Adrenal gland (tissue), 12 donors: ENCODE data around the gene SCN3B. TPM values are rescaled to one million over a fixed set of nuclear protein-coding genes. Genes with fewer than 3 reads are reported as not detected.

ENCODE experiments used
- DNase-seq, 7 donors: peaks; one replicate each; pipeline ENCODE4 v3.0.0-alpha.2; 2019 to 2020
- H3K27ac ChIP-seq, 5 donors: fragments of 200-600 bp; sonication (generic) in 4 of 5; 1 replicate in 3 of 5; 2 replicates in 2 of 5; pipeline versions ENCODE4 v1.5.1 to v1.8.0; 2016 to 2020; ENCODE audit warnings: mild to moderate bottlenecking in 1 of 5
- H3K27me3 ChIP-seq: fragments of 200-600 bp; 2 replicates; pipeline ENCODE4 v1.8.0; 2021
- H3K36me3 ChIP-seq, 2 donors: fragments of 200-600 bp; replicated peaks in 1 of 2; 1 replicate in 1 of 2; 2 replicates in 1 of 2; pipeline versions ENCODE4 v1.5.1 to v1.8.0; 2018 to 2022
- H3K4me1 ChIP-seq, 2 donors: fragments of 200-600 bp; replicated peaks in 1 of 2; 1 replicate in 1 of 2; 2 replicates in 1 of 2; pipeline versions ENCODE4 v1.5.1 to v1.8.0; 2018 to 2021
- H3K4me3 ChIP-seq, 4 donors: fragments of 200-600 bp; sonication (generic) in 3 of 4; one replicate each; pipeline ENCODE4 v1.5.1; 2016 to 2018
- H3K9me3 ChIP-seq, 3 donors: fragments of 200-600 bp; sonication (generic) in 1 of 3; replicated peaks in 1 of 3; 1 replicate in 2 of 3; 2 replicates in 1 of 3; pipeline versions ENCODE4 v1.5.1 to v1.8.0; 2016 to 2021
- CTCF ChIP-seq, 6 experiments: fragments of 450-650 bp in 4 of 6; fragments of 200-600 bp in 2 of 6; sonication (generic) in 1 of 6; IDR thresholded peaks; 1 replicate in 5 of 6; 2 replicates in 1 of 6; pipeline versions ENCODE4 v1.5.1 to v1.8.0; 2016 to 2021; ENCODE audit warnings: antibody characterized with exemption in 6 of 6, mild to moderate bottlenecking in 2 of 6, moderate library complexity in 1 of 6
- POLR2A ChIP-seq, 2 donors: fragments of 450-650 bp; IDR thresholded peaks; one replicate each; pipeline ENCODE4 v1.6.1; 2017; ENCODE audit warnings: antibody characterized with exemption in 2 of 2, mild to moderate bottlenecking in 2 of 2, moderate library complexity in 1 of 2
- WGBS, 4 donors: extraction: QIAGEN DNeasy Blood & Tissue Kit in 2 of 4; methylation state at CpG; one replicate each; pipeline versions ENCODE4 v1.1.5 to v1.1.7; 2013 to 2017; 5-methylcytosine and 5-hydroxymethylcytosine counted together
- intact Hi-C, 2 donors: fragments of 100-400 bp; cut with DNase I; formaldehyde crosslinking; loops; one replicate each; pipeline versions ENCODE4 v1.14.1 to v1.15.0; 2022 to 2023
- polyA plus RNA-seq, 3 donors: library from polyadenylated mRNA; stranded (reverse); fragments of 200-250 nt in 2 of 3; fragments of 350-450 nt in 1 of 3; fragmentation: Illumina TruSeq in 1 of 3; extraction: RNeasy Lipid Tissue Mini Kit (QIAGEN cat#74804) in 1 of 3; gene quantifications; one replicate each; pipeline ENCODE4 v1.2.3, GENCODE V29; 2013 to 2014
- total RNA-seq, 9 donors: library from RNA; depleted of rRNA in 4 of 9; stranded (reverse); fragments of >200 nt in 4 of 9; fragments of 120-200 nt in 1 of 9; fragmentation: NEBNext Ultra II Directional in 1 of 9; extraction: Animal tissue kit (Norgen Biotek cat#: 25700) in 1 of 9; gene quantifications; one replicate each; pipeline versions ENCODE4 v1.1.0 to v1.2.4, GENCODE V29; 2013 to 2023
- donor health status: healthy with polysubstance abuse.
- donor health status: Bipolar disorder and iron deficiency.
- donor health status: DM: yes; HTN: yes; CAD: no.
- donor health status: DM: no; HTN: no; CAD: no.
- donor health status: DM: no; HTN: no; CAD: no.
- donor health status: DM: yes; HTN: yes; CAD: no.

The SCN3B gene
- total and polyA plus RNA-seq, 12 donors = 0.36 to 10.5 (median 4.0) TPM; not detected in 1

- peak in 1 of 2 donors; percentile 39 for TF ChIP-seq POLR2A (IDR thresholded peaks at IDR 0.05)
- TF ChIP-seq CTCF (IDR thresholded peaks at IDR 0.05) = no peak
- DNase-seq = peak; percentile 90 to 99 (median 98)
- Histone ChIP-seq H3K9me3 (no peaks in the 10 kb centered on the region), H3K27me3 (no peaks in the 10 kb centered on the region), H3K36me3 (peaks cover 0 to 6% of the 10 kb centered on the region in 2 donors), H3K4me1 (peaks cover 10 to 37% of the 10 kb centered on the region in 2 donors), H3K4me3 (no peak overlapping the region), H3K27ac (peak overlapping the region; percentile 60 to 86 (median 72))
- WGBS, 4 donors = 13 to 20% (median 16%) methylated on average over 7 to 10 of the region's 10 CpGs
- intact Hi-C loops = no loop called here
Measured at GRCh38 chr11:123628936-123629683, 25.3 kb downstream of the SCN3B start.

- no peak overlapping the region for H3K4me3 ChIP-seq
- no peaks in the 10 kb centered on the region for H3K27me3 ChIP-seq
- intact Hi-C loops = no loop called here
- DNase-seq = peak in 4 of 7 donors; percentile 41 to 74 (median 58)
- H3K36me3 ChIP-seq = peaks cover 0 to 38% of the 10 kb centered on the region in 2 donors
- peaks cover 10 to 34% of the 10 kb centered on the region in 2 donors for H3K4me1 ChIP-seq
- TF ChIP-seq POLR2A (IDR thresholded peaks at IDR 0.05) (no peak), CTCF (IDR thresholded peaks at IDR 0.05) (no peak)
- H3K9me3 ChIP-seq = no peaks in the 10 kb centered on the region
- H3K27ac ChIP-seq = peak overlapping the region in 4 of 5 donors; percentile 28 to 81 (median 55)
- WGBS, 4 donors = 54 to 66% (median 64%) methylated on average over 2 of the region's 2 CpGs
Measured at GRCh38 chr11:123624974-123625373, 29.4 kb downstream of the SCN3B start.

- H3K36me3 ChIP-seq = peaks cover 0 to 60% of the 10 kb centered on the region in 2 donors
- no peak overlapping the region for H3K4me3 ChIP-seq
- no peaks in the 10 kb centered on the region for H3K27me3 ChIP-seq
- 87 to 96% (median 92%) methylated on average over 9 of the region's 9 CpGs for WGBS, 4 donors
- H3K9me3 ChIP-seq = no peaks in the 10 kb centered on the region
- TF ChIP-seq POLR2A (IDR thresholded peaks at IDR 0.05) (no peak), CTCF (IDR thresholded peaks at IDR 0.05) (no peak)
- intact Hi-C loops = no loop called here
- peaks cover 0 to 20% of the 10 kb centered on the region in 2 donors for H3K4me1 ChIP-seq
- no peak overlapping the region for H3K27ac ChIP-seq
- DNase-seq = no peak
Measured at GRCh38 chr11:123622576-123622975, 31.8 kb downstream of the SCN3B start.

- Histone ChIP-seq H3K4me3 (no peak overlapping the region), H3K27me3 (no peaks in the 10 kb centered on the region), H3K4me1 (peaks cover 0 to 14% of the 10 kb centered on the region in 2 donors), H3K27ac (peak overlapping the region; percentile 14 to 67 (median 52)), H3K36me3 (peaks cover 0 to 74% of the 10 kb centered on the region in 2 donors), H3K9me3 (no peaks in the 10 kb centered on the region)
- TF ChIP-seq CTCF (IDR thresholded peaks at IDR 0.05) (no peak), POLR2A (IDR thresholded peaks at IDR 0.05) (peak in 1 of 2 donors; percentile 48)
- WGBS, 4 donors = 42 to 49% (median 46%) methylated on average over 10 to 11 of the region's 11 CpGs
- peak; percentile 81 to 96 (median 95) for DNase-seq
- intact Hi-C loops = no loop called here
Measured at GRCh38 chr11:123616505-123617198, 37.8 kb downstream of the SCN3B start.
